DMS 273 (cell line): ENCODE results near the gene ZSWIM4.

Experiments used
- DNase-seq: peaks from one replicate; lab custom pipeline; 2025; ENCODE audit not compliant: unreplicated experiment; lab: John Stamatoyannopoulos, UW

Gene ZSWIM4

GRCh38 chr19:13869281-13869680 lies 74.0 kb downstream of the ZSWIM4 start:
- no peak for DNase-seq

GRCh38 chr19:13870873-13871272 lies 75.6 kb downstream of the ZSWIM4 start:
- DNase-seq: no peak

- DNase-seq: no peak
Observed at GRCh38 chr19:13872339-13872694, 77.1 kb downstream of the ZSWIM4 start.

GRCh38 chr19:13872695-13873389 lies 77.6 kb downstream of the ZSWIM4 start:
- no peak for DNase-seq

GRCh38 chr19:13873834-13874515 lies 78.7 kb downstream of the ZSWIM4 start:
- DNase-seq: no peak

- DNase-seq: no peak
Observed at GRCh38 chr19:13875824-13876223, 80.6 kb downstream of the ZSWIM4 start.

- no peak for DNase-seq
Observed at GRCh38 chr19:13876834-13877233, 81.6 kb downstream of the ZSWIM4 start, which contains the start of gene NANOS3. TSS of gene NANOS3 (plus strand) at chr19:13877134. CDS start at chr19:13877249, 115 bp downstream.

- DNase-seq: no peak
Observed at GRCh38 chr19:13877303-13877702, 82.1 kb downstream of the ZSWIM4 start.

- DNase-seq: peak; percentile 97
Observed at GRCh38 chr19:13880059-13881043, 85.1 kb downstream of the ZSWIM4 start.

- peak; percentile 65 for DNase-seq
Observed at GRCh38 chr19:13881251-13881691, 86.0 kb downstream of the ZSWIM4 start.
